Endothelial cell of umbilical vein (primary cell): ENCODE data around the gene SLC39A11. TPM values are rescaled to one million over a fixed set of nuclear protein-coding genes. Genes with fewer than 3 reads are reported as not detected.

Experiments
- BruUV-seq: library from RNA; stranded (reverse); fragments of 400-500 nt; replicated peaks from 2 replicates; lab custom pipeline; 2021; lab: Mats Ljungman, UMichigan
- CTCF ChIA-PET: fragments of 300-600, 350-600 bp; sonication (Branson Sonifier 250); formaldehyde crosslinking; loops from one replicate; lab custom pipeline; 2021; ENCODE audit warnings: antibody characterized with exemption, inconsistent platforms; lab: Charles Lee
- POLR2A ChIA-PET: fragments of 300-600, 350-600 bp; sonication (Branson Sonifier 250); formaldehyde crosslinking; loops from one replicate; lab custom pipeline; 2021; ENCODE audit warnings: antibody characterized with exemption, inconsistent platforms; lab: Charles Lee
- DNase-seq: peaks from one replicate; pipeline ENCODE4 v3.0.0-alpha.2; 2011; ENCODE audit warnings: low read depth, low spot score
- FAIRE-seq: peaks from 2 replicates; lab custom pipeline; 2011; peaks lifted over from hg19 to GRCh38; lab: Jason Lieb, UNC
- H2AFZ ChIP-seq: 2 replicates; pipeline ENCODE4 v1.6.0; 2012; ENCODE audit warnings: low read depth, low read length, control low read depth, inconsistent platforms
- H3K27ac ChIP-seq: 2 replicates; pipeline ENCODE4 v1.5.1; 2011; ENCODE audit warnings: low read depth, mild to moderate bottlenecking, control low read depth, low read length, moderate library complexity; ENCODE audit not compliant: insufficient read depth
- H3K27me3 ChIP-seq, 2 experiments: 2 replicates each; pipeline versions ENCODE4 v1.6.0 to v1.6.1; 2011; ENCODE audit warnings: low read length in 2 of 2, mixed read lengths in 1 of 2; ENCODE audit not compliant: control insufficient read depth in 2 of 2, insufficient read depth in 2 of 2
- H3K36me3 ChIP-seq, 2 experiments: 2 replicates in 1 of 2; 3 replicates in 1 of 2; pipeline ENCODE4 v1.5.1; 2011; ENCODE audit warnings: low read length in 2 of 2, mild to moderate bottlenecking in 1 of 2, moderate library complexity in 1 of 2; ENCODE audit not compliant: control insufficient read depth in 2 of 2, insufficient read depth in 2 of 2; ENCODE audit errors: extremely low read depth in 1 of 2
- H3K4me1 ChIP-seq: 3 replicates; pipeline ENCODE4 v1.5.1; 2011; ENCODE audit warnings: mild to moderate bottlenecking, low read length; ENCODE audit not compliant: control insufficient read depth, insufficient read depth; ENCODE audit errors: extremely low read depth
- H3K4me2 ChIP-seq: 2 replicates; pipeline ENCODE4 v1.6.1; 2011; ENCODE audit warnings: low read length, control low read depth, mixed read lengths; ENCODE audit not compliant: insufficient read depth
- H3K4me3 ChIP-seq, 3 experiments: fragments of 200-600 bp in 1 of 3; sonication (generic), shearing (Covaris generic) in 1 of 3; replicated peaks in 1 of 3; 2 replicates each; pipeline ENCODE4 v1.5.1; 2011 to 2016; ENCODE audit warnings: control low read depth in 3 of 3, low read length in 3 of 3, mild to moderate bottlenecking in 2 of 3, inconsistent platforms in 1 of 3, low read depth in 1 of 3, moderate library complexity in 1 of 3; ENCODE audit not compliant: insufficient read depth in 1 of 3
- H3K79me2 ChIP-seq: 2 replicates; pipeline ENCODE4 v1.6.0; 2012; ENCODE audit warnings: low read length, inconsistent platforms; ENCODE audit not compliant: control insufficient read depth, insufficient read depth
- H3K9ac ChIP-seq: replicated peaks from 2 replicates; pipeline ENCODE3; 2011; ENCODE audit warnings: low read length, control low read depth; ENCODE audit not compliant: insufficient read depth; ENCODE audit errors: extremely low read depth
- H3K9me1 ChIP-seq: replicated peaks from 3 replicates; pipeline ENCODE4 v1.6.0; 2011; ENCODE audit warnings: mild to moderate bottlenecking, low read length; ENCODE audit not compliant: control insufficient read depth, insufficient read depth; ENCODE audit errors: extremely low read depth
- H3K9me3 ChIP-seq: replicated peaks from 2 replicates; pipeline ENCODE4 v1.5.1; 2012; ENCODE audit warnings: low read length, inconsistent platforms; ENCODE audit not compliant: control insufficient read depth, insufficient read depth
- H4K20me1 ChIP-seq: replicated peaks from 2 replicates; pipeline ENCODE3; 2011; ENCODE audit warnings: mild to moderate bottlenecking, low read length; ENCODE audit not compliant: control insufficient read depth, insufficient read depth; ENCODE audit errors: extremely low read depth
- EZH2 ChIP-seq: IDR thresholded peaks from 2 replicates; pipeline ENCODE4 v1.6.1; 2012; ENCODE audit warnings: borderline replicate concordance, low read depth, mild to moderate bottlenecking, moderate library complexity, low read length, inconsistent platforms; ENCODE audit not compliant: severe bottlenecking
- FOS ChIP-seq: IDR thresholded peaks from 2 replicates; pipeline ENCODE4 v1.6.1; 2011; ENCODE audit warnings: mild to moderate bottlenecking, low read length, moderate library complexity, borderline replicate concordance; ENCODE audit not compliant: insufficient read depth
- GATA2 ChIP-seq: IDR thresholded peaks from 2 replicates; pipeline ENCODE4 v1.7.0; 2011; ENCODE audit warnings: low read depth, mild to moderate bottlenecking, moderate library complexity, mixed read lengths, low read length; ENCODE audit not compliant: insufficient read length, insufficient read depth
- JUN ChIP-seq: IDR thresholded peaks from 2 replicates; pipeline ENCODE4 v1.6.1; 2011; ENCODE audit warnings: borderline replicate concordance, low read depth; ENCODE audit not compliant: insufficient read length, insufficient read depth
- MAX ChIP-seq: IDR thresholded peaks from 2 replicates; pipeline ENCODE4 v1.6.1; 2011; ENCODE audit not compliant: insufficient read depth, insufficient read length
- MYC ChIP-seq: IDR thresholded peaks from one replicate; pipeline ENCODE4 v1.6.1; 2011; ENCODE audit warnings: mild to moderate bottlenecking, low read depth, low read length
- POLR2A ChIP-seq: IDR thresholded peaks from 2 replicates; pipeline ENCODE4 v1.6.1; 2012; ENCODE audit warnings: low read depth, mild to moderate bottlenecking, control low read depth, low read length
- POLR2AphosphoS5 ChIP-seq: IDR thresholded peaks from 2 replicates; pipeline ENCODE4 v1.6.1; 2012; ENCODE audit warnings: low read depth, mild to moderate bottlenecking, control low read depth, low read length, moderate library complexity; ENCODE audit not compliant: insufficient read depth
- dilution Hi-C: fragments of 300-500 bp; cut with MboI; formaldehyde crosslinking; loops from one replicate; pipeline ENCODE4 v1.15.0; 2019; ENCODE audit warnings: low sequenced_read_pairs; ENCODE audit not compliant: extremely low pct_ligation_motif_present
- intact Hi-C: fragments of 100-400 bp; cut with micrococcal nuclease; formaldehyde crosslinking; loops from one replicate; pipeline ENCODE4 v1.10.0; 2022
- polyA plus RNA-seq, 4 experiments: library from polyadenylated mRNA; depleted of rRNA in 3 of 4; stranded (reverse) in 3 of 4; unstranded in 1 of 4; fragments of >200 nt; gene quantifications; 2 replicates each; pipeline versions ENCODE4 v1.2.1 to v1.2.3, GENCODE V29; 2011 to 2012; ENCODE audit warnings: missing spikeins in 1 of 4
- total RNA-seq: library from RNA; stranded (reverse); gene quantifications from 2 replicates; pipeline ENCODE4 v1.2.3, GENCODE V29; 2021
- TF ChIP-seq, protein P1 (sequence below), 2 donors: IDR thresholded peaks; 1 replicate in 1 of 2; 2 replicates in 1 of 2; pipeline ENCODE4 v1.5.1; 2011; ENCODE audit warnings: low read length in 2 of 2, mild to moderate bottlenecking in 2 of 2, moderate library complexity in 2 of 2, control low read depth in 1 of 2, inconsistent platforms in 1 of 2, low read depth in 1 of 2; ENCODE audit not compliant: insufficient read depth in 1 of 2; ENCODE audit errors: extremely low read depth in 1 of 2

Gene SLC39A11
- total and polyA plus RNA-seq, 2 donors (not counting 3 experiments of a cell fraction or from before 2014, with no cell fraction given), result 8.1 to 11.9 TPM

DNA sequence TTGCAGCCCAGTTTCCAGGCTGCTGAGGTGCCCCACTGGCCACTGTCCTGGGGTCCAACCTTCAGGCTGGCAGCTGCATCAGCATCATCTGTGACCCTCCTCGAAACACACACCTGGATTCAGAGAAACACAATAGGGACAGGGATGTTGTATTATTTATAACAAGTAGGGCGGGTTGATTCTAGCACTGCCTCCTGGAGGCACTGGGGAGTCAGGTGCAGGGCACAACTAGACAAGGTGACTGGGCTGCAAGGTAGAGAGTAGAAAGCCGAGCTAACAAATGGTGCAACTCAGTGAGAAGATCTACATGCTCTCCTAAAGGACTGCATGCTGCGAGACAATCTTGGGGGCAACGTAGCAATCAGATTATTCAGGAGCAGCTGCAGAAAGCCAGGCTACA, 317.3 kb downstream of the SLC39A11 start:
- no peaks in the 10 kb centered on the region for H3K36me3 ChIP-seq
- POLR2A ChIA-PET, result no interaction called here
- no peaks in the 10 kb centered on the region for H3K27me3 ChIP-seq
- no peak overlapping the region for H3K4me2 ChIP-seq
- no peak overlapping the region for H3K4me3 ChIP-seq
- TF ChIP-seq FOS, result no peak
- no peak for TF ChIP-seq GATA2
- TF ChIP-seq, protein P1, sequence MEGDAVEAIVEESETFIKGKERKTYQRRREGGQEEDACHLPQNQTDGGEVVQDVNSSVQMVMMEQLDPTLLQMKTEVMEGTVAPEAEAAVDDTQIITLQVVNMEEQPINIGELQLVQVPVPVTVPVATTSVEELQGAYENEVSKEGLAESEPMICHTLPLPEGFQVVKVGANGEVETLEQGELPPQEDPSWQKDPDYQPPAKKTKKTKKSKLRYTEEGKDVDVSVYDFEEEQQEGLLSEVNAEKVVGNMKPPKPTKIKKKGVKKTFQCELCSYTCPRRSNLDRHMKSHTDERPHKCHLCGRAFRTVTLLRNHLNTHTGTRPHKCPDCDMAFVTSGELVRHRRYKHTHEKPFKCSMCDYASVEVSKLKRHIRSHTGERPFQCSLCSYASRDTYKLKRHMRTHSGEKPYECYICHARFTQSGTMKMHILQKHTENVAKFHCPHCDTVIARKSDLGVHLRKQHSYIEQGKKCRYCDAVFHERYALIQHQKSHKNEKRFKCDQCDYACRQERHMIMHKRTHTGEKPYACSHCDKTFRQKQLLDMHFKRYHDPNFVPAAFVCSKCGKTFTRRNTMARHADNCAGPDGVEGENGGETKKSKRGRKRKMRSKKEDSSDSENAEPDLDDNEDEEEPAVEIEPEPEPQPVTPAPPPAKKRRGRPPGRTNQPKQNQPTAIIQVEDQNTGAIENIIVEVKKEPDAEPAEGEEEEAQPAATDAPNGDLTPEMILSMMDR (IDR thresholded peaks at IDR 0.05; ENCODE audit: extremely low read depth in 1 of 2, insufficient read depth in 1 of 2, low read depth in 1 of 2, low read length in 2 of 2), result no peak
- TF ChIP-seq POLR2AphosphoS5, result no peak
- TF ChIP-seq EZH2, result no peak
- no peak for TF ChIP-seq POLR2A
- no peak for TF ChIP-seq MYC
- no peak for TF ChIP-seq JUN
- no peak for TF ChIP-seq MAX
- no peaks in the 10 kb centered on the region for H3K9me3 ChIP-seq
- no peaks in the 10 kb centered on the region for H3K79me2 ChIP-seq
- BruUV-seq, result no TSS peak
- H4K20me1 ChIP-seq, result no peaks in the 10 kb centered on the region
- DNase-seq (no peak), FAIRE-seq (no peak)
- no peaks in the 10 kb centered on the region for H3K9me1 ChIP-seq
- no peaks in the 10 kb centered on the region for H3K4me1 ChIP-seq
- H3K9ac ChIP-seq, result no peak overlapping the region
- dilution Hi-C loops, result no loop called here
- CTCF ChIA-PET, result interaction anchor here (0.9 to 1.1 kb wide), 3 partner anchors 10 to 33 kb away, joined by 3 read pairs; no protein-coding TSS in a partner anchor
- intact Hi-C loops, result no loop called here
- no peak overlapping the region for H3K27ac ChIP-seq
- no peak overlapping the region for H2AFZ ChIP-seq
